GM13976 (cell line): ENCODE data around the gene EYA4.

Experiments used
- DNase-seq: peaks from one replicate; pipeline ENCODE4 v3.0.0; 2012; ENCODE audit warnings: low spot score
- in situ Hi-C: fragments of 300-500 bp; cut with MboI; formaldehyde crosslinking; loops from one replicate; pipeline ENCODE4 v1.12.0; 2022; ENCODE audit warnings: low sequenced_read_pairs, mixed read lengths, inconsistent platforms; ENCODE audit not compliant: unreplicated experiment
- TF ChIP-seq, protein P1 (sequence below): IDR thresholded peaks from 2 replicates; pipeline ENCODE4 v1.5.1; 2012; ENCODE audit warnings: borderline replicate concordance, mild to moderate bottlenecking; ENCODE audit not compliant: insufficient read depth; ENCODE audit errors: extremely low read depth, missing control alignments, control extremely low read depth

The EYA4 gene

DNA sequence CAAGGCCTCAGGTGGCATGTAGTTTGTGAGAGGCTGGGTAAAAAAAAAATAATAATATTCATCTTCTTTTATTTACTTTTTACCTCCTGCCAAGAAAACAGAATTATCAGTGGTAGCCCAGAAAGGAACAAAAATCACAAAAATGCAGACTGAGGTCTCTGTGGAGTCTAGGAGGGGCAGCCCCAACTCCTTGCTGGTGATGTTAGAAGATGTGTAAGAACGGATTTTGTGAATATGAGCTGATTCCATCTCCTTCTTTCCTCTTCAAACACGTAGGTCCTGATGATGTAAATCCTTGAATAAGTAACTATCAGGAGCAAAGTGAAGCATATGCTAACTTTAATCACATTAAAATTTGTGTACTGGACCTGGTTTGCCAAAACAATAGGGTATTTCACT, 226.8 kb downstream of the EYA4 start:
- DNase-seq, result no peak
- TF ChIP-seq, protein P1, sequence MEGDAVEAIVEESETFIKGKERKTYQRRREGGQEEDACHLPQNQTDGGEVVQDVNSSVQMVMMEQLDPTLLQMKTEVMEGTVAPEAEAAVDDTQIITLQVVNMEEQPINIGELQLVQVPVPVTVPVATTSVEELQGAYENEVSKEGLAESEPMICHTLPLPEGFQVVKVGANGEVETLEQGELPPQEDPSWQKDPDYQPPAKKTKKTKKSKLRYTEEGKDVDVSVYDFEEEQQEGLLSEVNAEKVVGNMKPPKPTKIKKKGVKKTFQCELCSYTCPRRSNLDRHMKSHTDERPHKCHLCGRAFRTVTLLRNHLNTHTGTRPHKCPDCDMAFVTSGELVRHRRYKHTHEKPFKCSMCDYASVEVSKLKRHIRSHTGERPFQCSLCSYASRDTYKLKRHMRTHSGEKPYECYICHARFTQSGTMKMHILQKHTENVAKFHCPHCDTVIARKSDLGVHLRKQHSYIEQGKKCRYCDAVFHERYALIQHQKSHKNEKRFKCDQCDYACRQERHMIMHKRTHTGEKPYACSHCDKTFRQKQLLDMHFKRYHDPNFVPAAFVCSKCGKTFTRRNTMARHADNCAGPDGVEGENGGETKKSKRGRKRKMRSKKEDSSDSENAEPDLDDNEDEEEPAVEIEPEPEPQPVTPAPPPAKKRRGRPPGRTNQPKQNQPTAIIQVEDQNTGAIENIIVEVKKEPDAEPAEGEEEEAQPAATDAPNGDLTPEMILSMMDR, result no peak
- in situ Hi-C loops, result no loop called here

DNA sequence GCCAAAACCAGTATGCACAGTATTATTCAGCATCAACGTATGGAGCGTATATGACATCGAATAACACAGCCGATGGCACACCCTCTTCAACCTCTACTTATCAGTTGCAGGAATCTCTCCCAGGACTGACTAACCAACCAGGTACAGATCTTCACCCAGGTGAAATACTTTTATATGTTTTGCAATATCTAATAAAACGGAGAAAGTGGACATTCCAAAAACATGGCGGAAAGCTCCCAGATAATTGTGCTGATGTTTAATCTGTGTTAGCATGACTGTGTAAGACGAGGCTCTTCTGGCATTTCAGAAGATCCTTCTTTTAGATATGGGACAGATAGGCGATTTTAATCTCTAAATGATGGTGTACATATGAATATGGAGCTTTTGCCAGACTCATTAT, 227.4 kb downstream of the EYA4 start:
- in situ Hi-C loops, result no loop called here
- DNase-seq, result no peak
- TF ChIP-seq, protein P1, result no peak

DNA sequence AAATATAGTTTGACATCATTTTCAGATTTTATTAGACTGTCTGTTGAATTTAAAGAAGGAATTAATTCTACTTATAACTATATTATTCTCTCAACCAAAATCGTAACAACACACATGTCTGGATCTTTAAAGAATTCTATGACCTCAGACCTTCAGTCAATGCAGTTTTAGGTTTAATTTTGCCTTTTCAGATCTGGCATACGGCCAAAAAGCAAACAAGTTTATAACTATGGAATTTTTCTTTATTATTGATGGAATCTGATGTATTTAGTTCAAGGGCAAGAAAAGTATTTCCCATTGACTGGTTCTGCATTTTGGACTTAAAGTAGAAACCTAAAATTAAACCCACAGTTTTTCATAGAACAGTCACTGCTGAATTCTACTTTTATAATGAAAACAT, 233.4 kb downstream of the EYA4 start:
- no peak for DNase-seq
- TF ChIP-seq, protein P1, result no peak
- in situ Hi-C loops, result no loop called here

DNA sequence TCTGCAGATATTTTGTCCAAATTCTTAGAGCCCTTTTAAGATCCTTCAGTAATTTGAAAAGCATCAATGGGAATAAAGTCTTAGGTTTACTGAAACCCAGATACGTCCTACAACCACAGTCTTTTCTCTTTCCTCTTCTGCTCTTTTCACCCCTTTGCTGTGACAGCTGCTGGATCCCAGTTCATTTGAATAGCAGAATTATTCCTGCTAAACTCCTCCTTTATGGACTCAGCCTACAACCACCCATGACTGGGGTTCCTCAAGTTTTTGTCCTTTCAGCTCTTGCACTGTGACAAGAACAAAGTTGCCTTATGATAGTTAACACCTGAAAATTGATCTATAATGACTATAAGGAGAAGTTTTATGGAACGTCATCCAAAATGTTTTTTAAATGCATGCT, 237.5 kb downstream of the EYA4 start:
- no peak for DNase-seq
- TF ChIP-seq, protein P1, result no peak
- in situ Hi-C loops, result no loop called here

DNA sequence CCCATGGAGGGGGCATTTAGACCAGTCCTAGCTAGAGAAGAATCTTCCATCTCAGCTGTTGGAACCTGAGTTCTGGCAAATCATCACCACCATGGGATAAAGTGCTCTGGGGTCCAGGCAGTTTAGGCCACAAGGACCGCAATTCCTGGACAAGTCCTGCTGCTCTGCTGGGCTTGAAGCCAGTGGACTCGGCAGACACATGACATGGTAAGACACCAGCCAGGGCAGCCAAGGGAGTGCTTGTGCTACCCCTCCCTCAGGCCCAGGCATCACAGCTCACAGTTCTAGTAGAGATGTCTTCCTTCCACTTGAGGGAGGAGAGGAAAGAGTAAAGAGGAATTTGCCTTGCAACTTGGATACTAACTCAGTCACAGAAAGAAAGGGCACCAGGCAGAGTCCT, 246.0 kb downstream of the EYA4 start:
- no peak for DNase-seq
- in situ Hi-C loops, result no loop called here
- TF ChIP-seq, protein P1, result no peak

DNA sequence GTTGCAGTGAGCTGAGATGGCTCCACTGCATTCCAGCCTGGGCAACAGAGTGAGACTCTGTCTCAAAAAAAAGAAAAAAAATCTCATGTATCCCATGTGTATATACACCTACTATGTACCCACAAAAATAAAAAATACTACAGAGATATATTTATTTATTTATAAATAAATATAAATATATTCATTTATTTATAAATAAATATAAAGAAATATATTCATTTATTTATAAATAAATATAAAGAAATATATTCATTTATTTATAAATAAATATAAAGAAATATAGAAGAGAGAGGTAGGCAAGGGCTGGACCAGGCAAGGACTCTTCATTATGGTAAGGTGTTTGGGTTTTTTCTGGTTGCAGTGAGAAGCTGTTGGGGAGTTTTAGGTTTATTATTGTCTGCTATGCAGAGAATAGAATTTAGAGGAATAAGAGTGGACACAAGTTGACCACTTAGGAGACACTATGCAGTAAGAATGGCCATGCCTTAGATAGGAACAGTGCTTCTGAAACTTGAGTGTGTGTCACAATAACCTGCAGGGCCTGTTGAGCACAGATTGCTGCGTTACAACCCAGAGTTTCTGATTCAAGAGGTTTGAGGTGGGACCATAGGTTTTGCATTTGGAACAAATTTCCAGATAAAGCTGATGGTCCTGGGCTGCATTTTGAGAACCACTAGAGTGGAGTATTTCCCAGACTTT, 254.2 kb downstream of the EYA4 start:
- no peak for DNase-seq
- TF ChIP-seq, protein P1, result no peak
- in situ Hi-C loops, result no loop called here
